ENCODE data around the gene ZNF629.

The ZNF629 gene

DNA sequence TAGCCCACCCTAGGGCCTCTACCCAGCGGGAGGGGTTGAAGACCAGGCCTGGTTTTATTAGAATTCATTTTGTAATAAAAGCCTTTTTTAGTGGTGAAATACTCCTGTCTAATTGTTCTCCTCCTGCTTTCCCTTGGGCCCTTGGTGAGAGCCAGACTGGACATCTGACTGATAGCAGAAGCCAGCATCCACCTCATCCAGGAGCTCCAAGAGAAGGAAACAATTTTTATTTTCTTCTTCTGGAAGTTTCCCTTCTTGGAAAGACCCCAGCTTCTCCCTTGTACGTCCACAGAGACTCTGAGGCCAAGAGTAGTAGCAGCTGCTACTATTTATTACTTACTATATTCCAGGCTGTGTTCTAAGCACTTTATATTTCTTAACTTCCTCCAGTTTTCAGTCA is 42.8 kb downstream of the ZNF629 start:
- Mint-ChIP-seq H3K27ac (no peak overlapping the region), H3K27me3 (no peaks in the 10 kb centered on the region), H3K4me3 (no peak overlapping the region), H3K9me3 (no peaks in the 10 kb centered on the region), H3K4me1 (ENCODE audit: low read depth in 2 of 2) (peaks cover 20% of the 10 kb centered on the region in 2 donors), H3K36me3 (ENCODE audit: insufficient read depth) (peaks cover 24% of the 10 kb centered on the region)
- no peak for ATAC-seq (replicated peaks)
- DNase-seq, result no peak

DNA sequence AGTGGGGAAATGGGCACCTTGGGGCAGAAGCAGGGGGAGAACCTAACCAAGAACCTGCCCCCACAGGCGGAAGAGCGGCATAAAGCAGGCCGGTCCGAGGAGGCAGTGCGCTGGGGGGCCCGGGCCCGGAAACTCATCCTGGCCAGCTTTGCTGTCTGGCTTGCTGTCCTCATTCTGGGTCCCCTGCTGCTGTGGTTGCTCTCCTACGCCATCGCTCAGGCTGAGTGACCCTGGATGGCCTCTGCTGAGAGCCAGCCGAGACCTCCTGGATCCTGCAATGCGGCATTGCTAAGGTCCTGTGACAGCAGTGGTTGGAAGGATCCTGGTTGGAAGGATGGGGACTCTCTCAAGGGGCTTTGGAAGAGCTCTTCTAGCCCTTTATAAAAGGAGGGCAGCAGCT is 43.3 kb downstream of the ZNF629 start:
- no peaks in the 10 kb centered on the region for H3K9me3 Mint-ChIP-seq
- H3K4me3 Mint-ChIP-seq, result no peak overlapping the region
- peak overlapping the region in 1 of 2 donors; percentile 47 for H3K27ac Mint-ChIP-seq

GRCh38 chr16:30741461-30741914 is 45.5 kb downstream of the ZNF629 start:
- H3K4me3 Mint-ChIP-seq, result no peak overlapping the region
- ATAC-seq (replicated peaks) (no peak), DNase-seq (no peak)
- H3K9me3 Mint-ChIP-seq, result no peaks in the 10 kb centered on the region
- H3K27me3 Mint-ChIP-seq, result no peaks in the 10 kb centered on the region
- H3K36me3 Mint-ChIP-seq (ENCODE audit: insufficient read depth), result peaks cover 32% of the 10 kb centered on the region
- peaks cover 12 to 15% of the 10 kb centered on the region in 2 donors for H3K4me1 Mint-ChIP-seq (ENCODE audit: low read depth in 2 of 2)
- no peak overlapping the region for H3K27ac Mint-ChIP-seq

More for the DNA sequence above, 43.3 kb downstream of the ZNF629 start:
- H3K36me3 Mint-ChIP-seq (ENCODE audit: insufficient read depth), result peaks cover 23% of the 10 kb centered on the region
- peaks cover 19 to 20% of the 10 kb centered on the region in 2 donors for H3K4me1 Mint-ChIP-seq (ENCODE audit: low read depth in 2 of 2)
- ATAC-seq (replicated peaks) (no peak), DNase-seq (no peak)
- H3K27me3 Mint-ChIP-seq, result no peaks in the 10 kb centered on the region

DNA sequence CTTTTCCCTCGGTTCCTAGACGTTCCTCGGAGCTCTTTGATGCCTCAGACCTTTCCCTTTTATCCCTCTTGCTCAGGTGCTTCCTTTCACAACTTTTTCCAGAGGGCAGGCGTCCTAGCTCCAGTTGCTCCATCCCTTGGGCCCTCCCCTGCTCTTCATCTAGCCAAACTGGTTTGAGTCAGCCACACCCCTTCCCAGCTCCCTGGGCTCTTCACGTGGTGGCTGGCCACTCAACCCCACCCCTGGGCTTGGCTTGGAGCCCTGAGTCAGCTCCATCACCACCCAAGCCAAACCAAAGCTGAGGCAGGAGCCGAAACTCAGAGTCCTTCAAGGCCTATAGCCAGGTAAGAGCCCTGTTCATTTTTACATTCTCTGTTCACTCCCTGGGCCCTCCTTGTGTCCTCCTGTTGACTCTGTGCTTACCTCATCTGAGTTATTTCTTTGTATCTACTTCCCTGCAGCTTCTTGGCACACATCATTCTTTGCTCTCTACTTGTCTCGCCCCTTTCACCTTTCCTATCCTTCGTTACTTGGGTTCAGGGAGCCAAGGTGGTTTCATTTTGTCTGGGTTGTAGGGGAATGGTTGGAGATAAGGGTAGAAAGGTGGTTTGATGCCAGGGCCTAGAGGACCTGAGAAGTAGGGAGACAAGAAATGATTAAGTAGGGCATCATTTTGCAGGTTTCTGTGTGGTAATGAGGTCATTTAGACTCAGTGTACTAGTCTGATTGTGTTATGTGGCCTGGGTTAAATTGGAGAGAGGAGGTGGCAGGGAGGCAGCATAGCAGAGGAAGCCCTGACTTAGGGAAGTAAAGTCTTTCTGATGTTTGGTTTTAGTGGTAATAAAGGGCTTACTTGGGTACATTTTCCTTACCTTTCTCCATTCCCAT is 46.4 kb downstream of the ZNF629 start:
- Mint-ChIP-seq H3K27ac (peak overlapping the region; percentile 3 to 68), H3K4me3 (no peak overlapping the region), H3K36me3 (ENCODE audit: insufficient read depth) (peaks cover 39% of the 10 kb centered on the region), H3K9me3 (no peaks in the 10 kb centered on the region), H3K27me3 (no peaks in the 10 kb centered on the region), H3K4me1 (ENCODE audit: low read depth in 2 of 2) (peaks cover 12 to 15% of the 10 kb centered on the region in 2 donors)
- no peak for ATAC-seq (replicated peaks)
- DNase-seq, result no peak

DNA sequence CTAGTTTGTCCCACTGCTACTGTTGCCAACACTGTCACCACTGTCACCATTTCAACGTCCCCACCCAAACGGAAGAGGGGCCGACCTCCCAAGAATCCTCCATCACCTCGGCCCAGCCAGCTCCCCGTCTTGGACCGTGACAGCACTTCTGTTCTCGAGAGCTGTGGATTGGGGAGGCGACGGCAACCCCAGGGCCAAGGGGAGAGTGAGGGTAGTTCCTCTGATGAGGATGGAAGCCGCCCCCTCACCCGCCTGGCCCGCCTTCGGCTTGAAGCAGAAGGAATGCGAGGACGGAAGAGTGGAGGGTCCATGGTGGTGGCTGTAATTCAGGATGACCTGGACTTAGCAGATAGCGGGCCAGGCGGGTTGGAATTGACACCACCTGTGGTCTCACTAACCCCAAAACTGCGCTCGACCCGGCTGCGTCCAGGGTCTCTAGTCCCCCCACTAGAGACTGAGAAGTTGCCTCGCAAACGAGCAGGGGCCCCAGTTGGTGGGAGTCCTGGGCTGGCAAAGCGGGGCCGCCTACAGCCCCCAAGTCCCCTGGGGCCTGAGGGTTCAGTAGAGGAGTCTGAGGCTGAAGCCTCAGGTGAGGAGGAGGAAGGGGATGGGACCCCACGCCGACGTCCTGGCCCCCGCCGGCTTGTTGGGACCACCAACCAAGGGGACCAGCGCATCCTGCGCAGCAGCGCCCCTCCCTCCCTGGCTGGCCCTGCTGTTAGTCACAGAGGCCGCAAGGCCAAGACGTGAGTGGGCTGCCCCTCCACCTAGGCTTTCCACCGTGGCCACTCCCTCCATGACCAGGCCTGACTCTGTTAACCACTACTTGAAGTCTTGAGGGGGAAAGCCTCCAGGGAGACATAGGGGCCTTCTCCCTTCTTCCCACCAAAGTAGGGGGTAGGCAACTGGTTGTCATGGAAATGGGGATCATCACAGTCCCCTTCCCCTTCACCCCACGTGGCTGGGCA is 47.7 kb downstream of the ZNF629 start:
- Mint-ChIP-seq H3K27ac (no peak overlapping the region), H3K27me3 (no peaks in the 10 kb centered on the region), H3K9me3 (no peaks in the 10 kb centered on the region), H3K4me1 (ENCODE audit: low read depth in 2 of 2) (peaks cover 12% of the 10 kb centered on the region in 2 donors), H3K36me3 (ENCODE audit: insufficient read depth) (peaks cover 52% of the 10 kb centered on the region), H3K4me3 (no peak overlapping the region)
- no peak for ATAC-seq (replicated peaks)
- DNase-seq, result no peak

- no peak overlapping the region for H3K4me3 Mint-ChIP-seq
- H3K27me3 Mint-ChIP-seq, result no peaks in the 10 kb centered on the region
- peaks cover 12% of the 10 kb centered on the region in 2 donors for H3K4me1 Mint-ChIP-seq (ENCODE audit: low read depth in 2 of 2)
- DNase-seq (no peak), ATAC-seq (replicated peaks) (no peak)
- H3K27ac Mint-ChIP-seq, result peak overlapping the region in 1 of 2 donors; percentile 3
- H3K9me3 Mint-ChIP-seq, result no peaks in the 10 kb centered on the region
- peaks cover 63% of the 10 kb centered on the region for H3K36me3 Mint-ChIP-seq (ENCODE audit: insufficient read depth)
Observed at GRCh38 chr16:30737794-30738648, 49.0 kb downstream of the ZNF629 start.

DNA sequence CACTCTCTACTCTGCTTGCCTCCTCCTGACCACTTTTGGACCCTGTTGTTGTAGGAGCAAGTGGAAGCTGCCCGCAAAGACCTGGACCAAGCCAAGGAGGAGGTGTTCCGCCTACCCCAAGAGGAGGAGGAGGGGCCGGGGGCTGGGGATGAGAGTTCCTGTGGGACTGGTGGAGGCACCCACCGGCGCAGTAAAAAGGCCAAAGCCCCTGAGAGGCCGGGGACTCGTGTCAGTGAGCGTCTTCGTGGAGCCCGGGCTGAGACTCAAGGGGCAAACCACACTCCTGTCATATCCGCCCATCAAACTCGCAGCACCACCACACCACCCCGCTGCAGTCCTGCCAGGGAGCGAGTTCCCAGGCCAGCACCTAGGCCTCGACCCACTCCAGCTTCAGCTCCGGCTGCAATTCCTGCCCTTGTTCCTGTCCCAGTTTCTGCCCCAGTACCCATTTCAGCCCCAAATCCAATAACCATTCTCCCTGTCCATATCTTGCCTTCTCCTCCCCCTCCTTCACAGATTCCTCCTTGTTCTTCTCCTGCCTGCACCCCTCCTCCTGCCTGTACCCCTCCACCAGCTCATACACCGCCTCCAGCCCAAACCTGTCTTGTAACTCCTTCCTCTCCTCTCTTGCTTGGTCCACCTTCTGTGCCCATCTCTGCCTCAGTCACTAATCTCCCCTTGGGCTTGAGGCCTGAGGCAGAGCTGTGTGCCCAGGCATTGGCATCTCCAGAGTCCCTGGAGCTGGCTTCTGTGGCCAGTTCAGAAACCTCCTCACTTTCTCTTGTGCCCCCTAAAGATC is 49.8 kb downstream of the ZNF629 start:
- H3K27me3 Mint-ChIP-seq, result no peaks in the 10 kb centered on the region
- no peaks in the 10 kb centered on the region for H3K9me3 Mint-ChIP-seq
- peaks cover 12% of the 10 kb centered on the region in 2 donors for H3K4me1 Mint-ChIP-seq (ENCODE audit: low read depth in 2 of 2)
- DNase-seq (no peak), ATAC-seq (replicated peaks) (no peak)
- no peak overlapping the region for H3K4me3 Mint-ChIP-seq
- H3K36me3 Mint-ChIP-seq (ENCODE audit: insufficient read depth), result peaks cover 69% of the 10 kb centered on the region
- H3K27ac Mint-ChIP-seq, result peak overlapping the region in 1 of 2 donors; percentile 3

DNA sequence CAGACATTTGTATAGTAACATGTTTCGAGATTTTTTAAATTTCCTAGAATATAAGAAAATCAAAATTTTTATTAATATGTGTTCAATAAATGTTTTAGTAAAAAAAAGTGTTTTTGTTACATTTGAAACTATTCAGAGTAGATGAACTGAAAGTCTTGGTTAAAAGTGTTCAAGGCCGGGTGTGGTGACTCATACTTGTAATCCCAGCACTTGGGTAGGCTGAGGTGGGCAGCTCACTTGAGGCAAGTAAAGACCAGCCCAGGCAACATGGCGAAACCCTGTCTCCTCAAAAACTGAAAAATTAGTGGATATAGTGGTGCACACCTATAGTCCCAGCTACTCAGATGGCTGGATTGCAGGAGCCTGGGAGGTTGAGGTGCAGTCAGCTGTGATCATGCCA is 55.6 kb downstream of the ZNF629 start:
- Mint-ChIP-seq H3K4me1 (ENCODE audit: low read depth in 2 of 2) (peaks cover 0 to 2% of the 10 kb centered on the region in 2 donors), H3K27ac (peak overlapping the region in 1 of 2 donors; percentile 35), H3K4me3 (no peak overlapping the region), H3K9me3 (no peaks in the 10 kb centered on the region), H3K27me3 (no peaks in the 10 kb centered on the region), H3K36me3 (ENCODE audit: insufficient read depth) (peaks cover 94% of the 10 kb centered on the region)
- DNase-seq (no peak), ATAC-seq (replicated peaks) (no peak)

GRCh38 chr16:30728899-30729672 is 57.9 kb downstream of the ZNF629 start:
- no peak for DNase-seq
- no peak overlapping the region for H3K4me3 Mint-ChIP-seq
- H3K36me3 Mint-ChIP-seq (ENCODE audit: insufficient read depth), result peaks cover 91% of the 10 kb centered on the region
- H3K27ac Mint-ChIP-seq, result peak overlapping the region in 1 of 2 donors; percentile 33
- peaks cover 0 to 2% of the 10 kb centered on the region in 2 donors for H3K4me1 Mint-ChIP-seq (ENCODE audit: low read depth in 2 of 2)
- no peaks in the 10 kb centered on the region for H3K9me3 Mint-ChIP-seq
- H3K27me3 Mint-ChIP-seq, result no peaks in the 10 kb centered on the region
- ATAC-seq (replicated peaks), result no peak
